Cardiac muscle cell (in vitro differentiated cells and primary cell): ENCODE measurements around the gene FANCE. TPM values are rescaled to one million over a fixed set of nuclear protein-coding genes. Genes with fewer than 3 reads are reported as not detected.
A peak's percentile ranks its signal among the peaks of the same experiment; 100 is the strongest.

Source experiments
- DNase-seq, 2 donors: peaks; one replicate each; pipeline versions ENCODE4 v3.0.0 to v3.0.0-alpha.2; 2010 to 2017; ENCODE audit warnings: low read depth in 1 of 2, low spot score in 1 of 2
- H3K27ac ChIP-seq: fragments of 200-600 bp; sonication (generic); 2 replicates; pipeline ENCODE4 v1.5.1; 2016
- H3K27me3 ChIP-seq: fragments of 200-600 bp; sonication (generic); 2 replicates; pipeline ENCODE4 v1.6.0; 2016; ENCODE audit warnings: control low read depth
- H3K36me3 ChIP-seq: fragments of 200-600 bp; sonication (generic); 2 replicates; pipeline ENCODE4 v1.5.1; 2016; ENCODE audit warnings: control low read depth
- H3K4me1 ChIP-seq: fragments of 200-600 bp; sonication (generic); 2 replicates; pipeline ENCODE4 v1.8.1; 2017; ENCODE audit warnings: low read depth, mild to moderate bottlenecking, mixed run types
- H3K4me3 ChIP-seq: fragments of 200-600 bp; sonication (generic); 2 replicates; pipeline ENCODE4 v1.5.1; 2016; ENCODE audit warnings: mild to moderate bottlenecking
- H3K9me3 ChIP-seq: fragments of 200-600 bp; sonication (generic); 2 replicates; pipeline ENCODE4 v1.5.1; 2017; ENCODE audit warnings: low read depth, mild to moderate bottlenecking, control low read depth
- polyA plus RNA-seq: library from polyadenylated mRNA; unstranded; fragments of >200 nt; fragmentation: Nextera tagmentation; extraction: Ambion mirVana; gene quantifications from 2 replicates; pipeline ENCODE4 v1.2.1, GENCODE V29; 2016
- total RNA-seq: library from RNA; depleted of rRNA; stranded (reverse); fragments of >200 nt; gene quantifications from 2 replicates; pipeline ENCODE4 v1.2.3, GENCODE V29; 2016
- TF ChIP-seq, protein P1 (sequence below): IDR thresholded peaks from 2 replicates; pipeline ENCODE4 v1.5.1; 2012; ENCODE audit warnings: low read depth, mild to moderate bottlenecking, low read length

FANCE gene
- total and polyA plus RNA-seq, 2 experiments from 2014 or later = 19.4 to 28.1 TPM

DNA sequence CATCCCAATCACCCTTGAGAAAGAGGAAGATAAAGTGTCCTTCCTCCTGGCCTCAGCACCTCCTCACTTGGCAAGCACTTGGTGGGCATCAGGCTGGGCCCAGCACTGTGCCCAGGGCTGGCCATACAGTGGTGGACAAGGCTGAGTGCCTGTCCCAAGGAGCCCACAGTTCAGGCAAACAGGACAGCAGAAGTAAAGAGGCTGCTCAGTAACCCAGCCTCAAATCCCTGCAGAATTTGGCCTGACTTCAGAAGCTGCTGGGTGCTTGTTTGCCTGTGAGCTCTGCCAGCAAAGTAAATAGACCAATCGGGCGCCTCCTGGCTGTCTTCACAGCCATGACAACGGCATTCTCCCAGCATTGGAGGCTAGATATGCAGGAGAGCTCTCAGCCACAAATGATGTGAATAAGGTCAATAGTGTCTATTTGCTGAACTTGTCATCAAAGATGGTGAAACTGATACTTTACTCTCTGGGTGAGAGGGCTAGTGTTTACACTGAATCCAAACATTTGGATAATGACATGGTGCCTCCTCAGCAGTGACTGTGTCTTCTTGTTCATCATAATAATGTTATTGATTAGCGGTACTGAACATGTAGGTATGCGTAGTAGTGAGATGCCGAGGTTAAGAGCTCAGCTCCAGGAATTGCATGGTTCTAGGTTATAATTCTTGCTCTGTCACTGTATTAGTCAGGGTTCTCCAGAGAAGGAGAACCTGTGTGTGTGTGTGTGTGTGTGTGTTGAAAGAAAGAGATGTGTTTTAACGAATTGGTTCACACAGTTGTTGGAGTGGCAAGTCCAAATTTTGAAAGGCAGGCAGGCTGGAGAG lies 36.9 kb upstream of the FANCE start:
- Histone ChIP-seq H3K27ac (no peak overlapping the region), H3K4me1 (no peaks in the 10 kb centered on the region), H3K36me3 (peaks cover 7% of the 10 kb centered on the region), H3K4me3 (no peak overlapping the region), H3K27me3 (no peaks in the 10 kb centered on the region), H3K9me3 (no peaks in the 10 kb centered on the region)
- TF ChIP-seq, protein P1, sequence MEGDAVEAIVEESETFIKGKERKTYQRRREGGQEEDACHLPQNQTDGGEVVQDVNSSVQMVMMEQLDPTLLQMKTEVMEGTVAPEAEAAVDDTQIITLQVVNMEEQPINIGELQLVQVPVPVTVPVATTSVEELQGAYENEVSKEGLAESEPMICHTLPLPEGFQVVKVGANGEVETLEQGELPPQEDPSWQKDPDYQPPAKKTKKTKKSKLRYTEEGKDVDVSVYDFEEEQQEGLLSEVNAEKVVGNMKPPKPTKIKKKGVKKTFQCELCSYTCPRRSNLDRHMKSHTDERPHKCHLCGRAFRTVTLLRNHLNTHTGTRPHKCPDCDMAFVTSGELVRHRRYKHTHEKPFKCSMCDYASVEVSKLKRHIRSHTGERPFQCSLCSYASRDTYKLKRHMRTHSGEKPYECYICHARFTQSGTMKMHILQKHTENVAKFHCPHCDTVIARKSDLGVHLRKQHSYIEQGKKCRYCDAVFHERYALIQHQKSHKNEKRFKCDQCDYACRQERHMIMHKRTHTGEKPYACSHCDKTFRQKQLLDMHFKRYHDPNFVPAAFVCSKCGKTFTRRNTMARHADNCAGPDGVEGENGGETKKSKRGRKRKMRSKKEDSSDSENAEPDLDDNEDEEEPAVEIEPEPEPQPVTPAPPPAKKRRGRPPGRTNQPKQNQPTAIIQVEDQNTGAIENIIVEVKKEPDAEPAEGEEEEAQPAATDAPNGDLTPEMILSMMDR = peak; percentile 63
- peak; percentile 80 to 89 for DNase-seq

DNA sequence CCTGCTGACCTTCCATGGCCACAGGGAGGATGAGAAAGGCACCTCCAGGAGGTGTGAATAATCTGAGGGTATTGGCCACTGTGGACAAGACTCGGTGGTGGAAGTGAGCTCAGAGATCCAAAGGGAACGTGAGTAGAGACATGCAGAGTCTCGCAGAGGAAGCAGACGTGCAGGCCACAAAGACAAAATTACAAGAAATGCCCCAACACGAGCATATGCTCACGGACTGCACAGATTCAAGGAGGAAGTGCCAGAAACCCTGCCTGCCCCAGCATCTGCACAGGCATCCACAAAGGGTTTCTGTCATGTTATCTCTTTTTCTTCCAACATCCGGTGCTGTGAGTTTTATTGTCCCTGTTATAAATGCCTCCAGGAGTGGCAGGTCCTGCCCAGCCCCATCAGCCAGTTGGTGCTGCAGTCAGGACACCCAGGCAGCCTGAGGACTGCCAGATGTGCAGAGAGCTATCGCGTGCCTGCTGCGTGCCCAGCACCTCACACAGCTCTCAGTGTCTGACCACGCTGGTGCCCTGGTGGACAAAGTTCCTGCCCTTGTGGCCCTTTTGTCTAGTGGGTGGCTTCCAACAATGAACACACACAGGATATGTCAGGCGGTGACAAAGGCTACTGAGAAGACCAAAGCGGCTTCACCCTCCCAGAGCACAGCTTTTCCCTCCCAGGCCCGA lies 34.0 kb upstream of the FANCE start:
- H3K4me1 ChIP-seq = no peaks in the 10 kb centered on the region
- H3K27ac ChIP-seq = no peak overlapping the region
- H3K36me3 ChIP-seq = peaks cover 4% of the 10 kb centered on the region
- no peak for DNase-seq
- TF ChIP-seq, protein P1 = no peak
- no peak overlapping the region for H3K4me3 ChIP-seq
- H3K9me3 ChIP-seq = no peaks in the 10 kb centered on the region
- H3K27me3 ChIP-seq = no peaks in the 10 kb centered on the region

DNA sequence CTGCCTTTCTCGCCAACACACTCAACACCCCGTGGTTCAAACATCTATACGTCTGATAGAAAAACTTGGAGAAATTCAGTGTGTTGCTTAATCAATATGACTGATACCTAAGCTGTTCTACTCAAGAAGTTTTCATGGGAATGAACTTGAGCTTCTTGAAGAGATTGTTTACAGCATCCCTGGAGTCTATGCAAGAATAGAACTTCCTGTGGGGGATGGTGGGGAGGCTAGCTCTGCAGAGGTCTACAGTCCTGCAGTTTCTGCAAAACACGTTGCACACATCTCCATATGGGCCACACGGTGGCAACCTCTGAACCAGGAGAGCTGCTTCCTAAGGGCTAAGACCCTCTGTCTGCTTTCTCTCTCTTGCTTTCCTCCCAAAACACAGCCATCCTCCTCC lies 32.7 kb upstream of the FANCE start:
- Histone ChIP-seq H3K27ac (no peak overlapping the region), H3K9me3 (no peaks in the 10 kb centered on the region), H3K36me3 (peaks cover 4% of the 10 kb centered on the region), H3K27me3 (no peaks in the 10 kb centered on the region), H3K4me3 (no peak overlapping the region), H3K4me1 (no peaks in the 10 kb centered on the region)
- TF ChIP-seq, protein P1 = peak; percentile 47
- peak; percentile 36 to 74 for DNase-seq

DNA sequence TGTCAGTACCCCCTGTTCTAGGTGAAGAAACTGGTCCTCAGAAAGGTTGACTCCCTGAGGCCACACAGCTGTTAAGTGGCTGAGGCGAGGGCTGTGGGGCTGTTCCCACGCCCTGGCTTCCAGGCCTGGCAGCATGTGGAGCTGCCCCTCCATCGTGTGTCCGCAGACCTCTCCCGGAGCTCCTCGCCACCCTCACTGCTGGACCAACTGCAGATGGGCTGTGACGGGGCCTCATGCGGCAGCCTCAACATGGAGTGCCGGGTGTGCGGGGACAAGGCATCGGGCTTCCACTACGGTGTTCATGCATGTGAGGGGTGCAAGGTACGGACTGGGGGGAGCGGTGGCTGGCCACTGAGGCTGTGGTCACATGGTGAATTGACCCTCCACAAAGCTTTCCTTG lies 32.2 kb upstream of the FANCE start:
- Histone ChIP-seq H3K4me1 (no peaks in the 10 kb centered on the region), H3K27me3 (no peaks in the 10 kb centered on the region), H3K9me3 (no peaks in the 10 kb centered on the region), H3K27ac (no peak overlapping the region), H3K36me3 (peaks cover 4% of the 10 kb centered on the region), H3K4me3 (no peak overlapping the region)
- TF ChIP-seq, protein P1 = no peak
- no peak for DNase-seq

GRCh38 chr6:35425284-35425683 lies 26.9 kb upstream of the FANCE start:
- H3K27me3 ChIP-seq = no peaks in the 10 kb centered on the region
- H3K27ac ChIP-seq = no peak overlapping the region
- TF ChIP-seq, protein P1 = no peak
- no peaks in the 10 kb centered on the region for H3K4me1 ChIP-seq
- peak in 1 of 2 donors; percentile 89 for DNase-seq
- H3K4me3 ChIP-seq = no peak overlapping the region
- H3K9me3 ChIP-seq = no peaks in the 10 kb centered on the region
- no peaks in the 10 kb centered on the region for H3K36me3 ChIP-seq
